Midbrain (tissue), 1 donor: ENCODE results near the gene ANXA6.

ENCODE experiments used
- DNase-seq: peaks from one replicate; lab custom pipeline; 2025; lab: John Stamatoyannopoulos, UW

The ANXA6 gene

DNA sequence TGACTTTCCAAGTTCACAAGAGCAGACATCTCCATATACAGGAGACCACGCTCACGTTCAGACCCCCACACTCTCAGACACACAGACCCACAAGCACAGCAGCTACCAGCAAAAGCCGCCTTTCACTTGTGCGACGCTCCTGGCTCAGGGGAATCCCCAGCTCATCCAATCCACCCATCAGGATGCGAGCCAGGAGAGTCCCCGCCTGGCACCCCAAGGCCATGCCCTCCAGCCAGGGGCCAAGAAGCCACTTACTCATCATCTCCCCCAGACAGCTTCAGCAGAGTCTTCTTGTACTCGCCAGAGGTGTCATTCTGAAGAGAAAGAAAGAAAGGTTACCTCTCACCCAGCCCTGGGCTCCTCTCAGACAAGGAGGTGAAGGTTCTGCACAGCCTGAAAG is 29.7 kb downstream of the ANXA6 start:
- DNase-seq: no peak

- DNase-seq: peak; percentile 75
Measured at GRCh38 chr5:151126199-151126645, 31.4 kb downstream of the ANXA6 start.

- DNase-seq: no peak
Measured at GRCh38 chr5:151125421-151125820, 32.2 kb downstream of the ANXA6 start.

DNA sequence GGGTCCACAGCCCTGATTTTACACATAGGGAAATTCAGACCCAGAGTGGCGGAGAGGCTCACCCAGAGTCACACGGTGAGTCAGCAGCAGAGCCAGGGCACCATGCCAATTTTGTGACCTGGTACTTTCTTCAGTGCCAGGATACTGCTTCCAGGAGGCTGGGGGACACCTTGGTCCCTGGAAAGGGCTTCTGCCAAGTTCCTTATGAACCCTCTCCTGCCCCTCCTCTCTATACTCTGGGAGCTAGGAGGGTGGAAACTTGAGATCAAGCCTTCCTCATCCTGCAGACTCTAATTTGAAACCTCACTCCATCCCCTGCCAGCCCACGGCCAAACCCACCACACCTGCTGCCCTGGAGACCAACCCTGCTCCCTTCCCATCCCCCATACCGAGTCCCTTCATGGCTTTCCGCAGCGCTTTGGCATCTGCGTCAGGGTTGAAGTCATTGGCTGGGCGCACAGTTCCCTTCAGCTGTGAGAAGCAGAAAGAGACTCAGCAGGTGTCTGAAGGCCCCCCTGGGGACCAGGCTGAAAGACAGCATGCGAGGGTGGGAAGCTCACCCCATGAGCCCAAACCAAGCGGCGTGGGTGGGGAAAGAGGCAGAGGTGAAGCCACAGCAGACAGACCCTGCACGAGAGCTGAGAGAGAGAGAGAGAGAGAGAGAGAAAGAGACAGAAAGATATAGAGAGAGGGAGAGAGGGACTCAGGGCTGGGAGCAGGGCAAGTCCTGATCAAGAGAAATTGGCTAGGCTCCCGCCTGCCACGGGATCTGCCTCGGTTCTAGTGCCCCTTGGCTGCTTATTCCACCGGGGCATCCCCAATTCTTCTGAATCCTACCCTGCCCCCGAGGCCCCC is 33.5 kb downstream of the ANXA6 start:
- no peak for DNase-seq

GRCh38 chr5:151122828-151123227 is 34.8 kb downstream of the ANXA6 start:
- no peak for DNase-seq

GRCh38 chr5:151121665-151122064 is 35.9 kb downstream of the ANXA6 start:
- peak; percentile 20 for DNase-seq

DNA sequence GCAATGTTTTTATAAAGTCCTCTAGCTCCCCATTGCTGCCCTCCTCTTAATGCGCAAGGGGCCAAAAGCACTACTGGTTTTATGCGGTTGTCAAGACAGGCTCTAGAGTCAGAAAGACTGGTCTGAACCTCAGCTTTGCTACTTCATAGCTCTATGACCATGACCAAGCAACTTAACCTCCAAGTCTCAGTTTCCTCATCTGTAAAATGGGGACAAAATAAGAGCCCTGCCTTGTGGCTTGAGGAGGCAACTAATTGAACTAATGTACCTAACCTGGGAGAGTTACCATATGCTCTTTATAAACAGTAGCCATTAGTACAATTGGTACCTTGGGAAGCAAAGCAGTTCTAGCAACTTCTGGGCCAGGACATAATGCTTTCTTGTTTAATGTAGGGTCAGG is 36.5 kb downstream of the ANXA6 start:
- DNase-seq: no peak

GRCh38 chr5:151118913-151119575 is 38.5 kb downstream of the ANXA6 start:
- no peak for DNase-seq

GRCh38 chr5:151115272-151115905 is 42.2 kb downstream of the ANXA6 start:
- peak; percentile 74 for DNase-seq

DNA sequence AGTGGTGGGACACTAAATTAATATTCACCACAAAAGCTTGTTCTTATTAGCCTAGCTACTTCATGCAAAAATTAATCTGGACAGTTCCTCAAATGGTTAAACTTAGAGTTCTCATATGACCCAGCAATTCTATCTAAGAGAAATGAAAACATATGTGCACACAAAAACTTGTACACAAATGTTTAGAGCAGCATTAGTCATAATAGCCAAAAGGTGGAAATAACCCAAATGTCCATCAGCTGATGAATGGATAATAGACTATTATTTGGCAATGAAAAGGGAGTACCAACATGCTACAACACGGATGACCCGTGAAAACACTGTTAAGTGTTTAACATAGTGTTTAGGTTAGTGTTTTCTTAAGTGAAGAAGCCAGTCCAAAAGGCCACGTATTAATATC is 43.9 kb downstream of the ANXA6 start:
- DNase-seq: no peak

GRCh38 chr5:151110992-151111391 is 46.6 kb downstream of the ANXA6 start:
- no peak for DNase-seq

GRCh38 chr5:151110122-151110681 is 47.4 kb downstream of the ANXA6 start:
- no peak for DNase-seq

- DNase-seq: no peak
Measured at GRCh38 chr5:151108566-151108965, 49.0 kb downstream of the ANXA6 start.

GRCh38 chr5:151107738-151108520 is 49.6 kb downstream of the ANXA6 start:
- DNase-seq: peak; percentile 51

- no peak for DNase-seq
Measured at GRCh38 chr5:151107084-151107483, 50.5 kb downstream of the ANXA6 start.

- DNase-seq: no peak
Measured at GRCh38 chr5:151106509-151106908, 51.1 kb downstream of the ANXA6 start.

- DNase-seq: no peak
Measured at GRCh38 chr5:151106043-151106442, 51.5 kb downstream of the ANXA6 start.

DNA sequence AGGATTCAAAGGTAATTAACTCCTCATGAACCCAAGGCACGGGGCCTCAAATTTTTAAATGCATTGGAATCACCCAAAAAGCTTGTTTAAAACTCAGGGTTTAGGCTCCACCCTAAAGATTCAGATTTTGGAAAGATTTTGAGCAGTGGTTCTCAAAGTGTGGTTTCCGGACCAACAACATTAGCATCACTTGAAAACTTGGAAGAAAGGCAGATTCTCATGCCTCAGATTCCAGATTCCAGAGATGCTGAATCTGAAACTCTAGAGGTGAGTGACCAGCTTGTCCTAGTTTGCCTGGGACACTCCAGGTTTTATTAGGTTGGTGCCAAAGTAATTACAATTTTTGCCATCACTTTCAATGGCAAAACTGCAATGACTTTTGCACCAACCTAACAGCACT is 52.0 kb downstream of the ANXA6 start:
- no peak for DNase-seq

DNA sequence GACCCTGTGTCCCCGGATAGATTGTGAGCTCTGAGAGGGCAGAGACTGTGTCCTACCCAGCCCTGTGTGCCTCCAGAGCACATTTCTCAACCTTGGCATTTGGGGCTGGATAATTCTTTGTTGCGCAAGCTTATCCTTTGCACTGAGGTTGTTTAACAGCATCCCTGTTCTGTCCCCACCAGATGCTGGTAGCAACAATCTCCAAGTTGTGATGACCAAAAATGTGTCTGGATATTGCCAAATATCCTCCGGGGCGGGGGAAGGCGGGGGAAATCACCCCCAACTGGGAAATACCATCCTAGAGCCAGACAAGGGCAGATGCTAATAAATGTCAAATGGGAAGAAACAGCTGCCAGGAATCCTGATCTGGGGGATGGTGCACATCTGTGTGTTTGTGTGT is 52.8 kb downstream of the ANXA6 start:
- DNase-seq: no peak

- DNase-seq: no peak
Measured at GRCh38 chr5:151101746-151102145, 55.8 kb downstream of the ANXA6 start.

DNA sequence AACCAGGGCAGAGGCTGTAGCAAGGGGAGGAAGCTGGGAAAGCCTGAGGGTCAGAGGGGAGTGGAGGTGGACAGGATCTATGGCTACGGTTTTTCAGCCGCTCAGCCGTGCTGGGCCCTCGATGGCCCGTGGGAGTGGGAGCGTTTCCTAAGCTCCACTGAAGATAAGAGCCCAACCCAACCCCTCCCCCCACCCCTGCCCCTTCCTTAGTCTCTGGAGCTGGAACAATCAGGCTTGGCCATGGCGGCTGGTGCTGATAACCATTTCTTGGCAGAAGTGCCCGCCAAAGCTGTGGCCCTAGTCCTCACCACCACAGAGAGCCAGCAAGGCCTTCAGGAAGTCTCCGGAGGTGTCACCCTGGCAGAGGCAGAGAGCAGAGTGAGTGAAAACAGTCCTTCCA is 56.4 kb downstream of the ANXA6 start:
- no peak for DNase-seq

- no peak for DNase-seq
Measured at GRCh38 chr5:151100681-151101080, 56.9 kb downstream of the ANXA6 start.
